Measurements from ENCODE around the gene BEST3. TPM values are rescaled to one million over a fixed set of nuclear protein-coding genes. Genes with fewer than 3 reads are reported as not detected.

BEST3 gene
- total and polyA plus RNA-seq, 2 of the 4 experiments (the other 2 are of a cell fraction), result under 0.01 to 0.07 TPM

GRCh38 chr12:69739287-69740191 is 40.4 kb upstream of the BEST3 start:
- dilution Hi-C loops (cut with HindIII; ENCODE audit: low sequenced_read_pairs, unreplicated experiment), result no loop called here
- WGBS, 2 experiments (ENCODE audit: extremely low coverage in 2 of 2, insufficient read length in 1 of 2), result 0% methylated on average over 17 of the region's 66 CpGs; no CpG with 5 or more reads in 1 of the 2 experiments
- Histone ChIP-seq H2BK5ac (ENCODE audit: low read depth, low read length, poor library complexity, severe bottlenecking) (no peak overlapping the region), H3K79me1 (ENCODE audit: low read depth in 1 of 2, low read length in 2 of 2) (no peaks in the 10 kb centered on the region), H2BK120ac (ENCODE audit: low read depth, low read length) (no peak overlapping the region), H3K27me3 (ENCODE audit: control insufficient read depth, insufficient read depth, low read length) (peaks cover 14% of the 10 kb centered on the region), H3K27ac (ENCODE audit: insufficient read depth, low read length) (no peak overlapping the region), H3K4me2 (ENCODE audit: low read depth, low read length) (peak overlapping the region; percentile 85), H4K8ac (ENCODE audit: low read depth in 2 of 2, low read length in 2 of 2) (no peak overlapping the region), H2AK9ac (replicated peaks; ENCODE audit: low read depth, low read length, poor library complexity) (no peak overlapping the region), H3K9ac (ENCODE audit: low read depth, low read length) (no peak overlapping the region), H3K18ac (ENCODE audit: low read depth, low read length) (no peak overlapping the region), H2BK20ac (ENCODE audit: low read depth, low read length) (no peak overlapping the region), H2AK5ac (ENCODE audit: low read depth, low read length) (no peak overlapping the region), H3K9me3 (ENCODE audit: control insufficient read depth, insufficient read depth, low read length) (no peaks in the 10 kb centered on the region), H3K56ac (ENCODE audit: extremely low read depth, insufficient read depth, low read length) (no peak overlapping the region), H3K14ac (replicated peaks; ENCODE audit: low read depth, low read length) (no peak overlapping the region), H3K4me1 (ENCODE audit: control insufficient read depth, insufficient read depth, low read length) (no peaks in the 10 kb centered on the region), H3K36me3 (ENCODE audit: control insufficient read depth, insufficient read depth, low read length) (no peaks in the 10 kb centered on the region), H3K9me1 (ENCODE audit: insufficient read depth, low read length) (no peaks in the 10 kb centered on the region), H2AFZ (replicated peaks; ENCODE audit: low read length, poor library complexity) (peak overlapping the region; percentile 88), H3K4me3 (ENCODE audit: insufficient read depth, low read depth, low read length) (peak overlapping the region; percentile 74), H2BK15ac (ENCODE audit: low read depth, low read length) (no peak overlapping the region), H3K4ac (ENCODE audit: low read depth, low read length) (no peak overlapping the region), H4K5ac (ENCODE audit: low read depth, low read length) (no peak overlapping the region), H3K23ac (ENCODE audit: low read depth, low read length) (no peak overlapping the region), H4K91ac (ENCODE audit: insufficient read depth, low read depth, low read length) (no peak overlapping the region), H4K20me1 (ENCODE audit: insufficient read depth, low read length) (no peaks in the 10 kb centered on the region)
- TF ChIP-seq CEBPB (IDR thresholded peaks at IDR 0.05; ENCODE audit: low read depth, low read length) (peak; percentile 42; the same call in 1 of the 2 replicates), MXI1 (IDR thresholded peaks at IDR 0.05; ENCODE audit: borderline replicate concordance, low read depth, low read length) (no peak)
- POLR2A ChIA-PET (ENCODE audit: unreplicated experiment), result no interaction called here
- no TSS peak for BruUV-seq (replicated peaks)
- intact Hi-C loops (cut with micrococcal nuclease), result loop anchor here (10.0 kb wide), 2 partner anchors 135 to 385 kb away; partner anchors contain the start of gene YEATS4
- CTCF ChIA-PET, result no interaction called here
- in situ Hi-C loops (cut with MboI; ENCODE audit: low sequenced_read_pairs), result loop anchor here (25.0 kb wide), 1 partner anchor 402 kb away; the partner anchor contains the start of gene LYZ
- ATAC-seq (ENCODE audit: low read depth) (peak; percentile 14), DNase-seq (peak; percentile 13)

All from IMR-90 (cell line).